Hepatocyte (in vitro differentiated cells): Measurements from ENCODE around the gene PRR36. TPM values are rescaled to one million over a fixed set of nuclear protein-coding genes. Genes with fewer than 3 reads are reported as not detected.

Source experiments
- DNase-seq: peaks from one replicate; pipeline ENCODE4 v3.0.0-alpha.2; 2016; ENCODE audit warnings: low spot score
- H2AFZ ChIP-seq: fragments of 200-600 bp; sonication (generic); 2 replicates; pipeline ENCODE4 v1.6.0; 2016; ENCODE audit warnings: antibody characterized with exemption, mild to moderate bottlenecking
- H3K27ac ChIP-seq: fragments of 200-600 bp; sonication (generic); 2 replicates; pipeline ENCODE4 v1.5.1; 2016; ENCODE audit warnings: mild to moderate bottlenecking
- H3K27me3 ChIP-seq: fragments of 200-600 bp; sonication (generic); 2 replicates; pipeline ENCODE4 v1.6.1; 2016
- H3K36me3 ChIP-seq: fragments of 200-600 bp; sonication (generic); replicated peaks from 2 replicates; pipeline ENCODE4 v1.5.1; 2016; ENCODE audit warnings: low read depth; ENCODE audit not compliant: insufficient read depth
- H3K4me1 ChIP-seq: fragments of 200-600 bp; sonication (generic); 2 replicates; pipeline ENCODE4 v1.5.1; 2016; ENCODE audit warnings: mild to moderate bottlenecking, moderate library complexity; ENCODE audit not compliant: insufficient read depth
- H3K4me2 ChIP-seq: fragments of 200-600 bp; sonication (generic); 2 replicates; pipeline ENCODE4 v1.6.0; 2016
- H3K4me3 ChIP-seq: fragments of 200-600 bp; sonication (generic); 2 replicates; pipeline ENCODE4 v1.5.1; 2016; ENCODE audit warnings: mild to moderate bottlenecking
- H3K79me2 ChIP-seq: fragments of 200-600 bp; sonication (generic); 2 replicates; pipeline ENCODE4 v1.6.0; 2017; ENCODE audit warnings: mild to moderate bottlenecking
- H3K9me2 ChIP-seq: fragments of 200-600 bp; sonication (generic); replicated peaks from 2 replicates; pipeline ENCODE4 v1.6.0; 2017; ENCODE audit warnings: mild to moderate bottlenecking; ENCODE audit not compliant: insufficient read depth
- H3K9me3 ChIP-seq: fragments of 200-600 bp; sonication (generic); 2 replicates; pipeline ENCODE4 v1.5.1; 2016; ENCODE audit warnings: low read depth, mild to moderate bottlenecking
- H4K20me1 ChIP-seq: fragments of 200-600 bp; sonication (generic); 2 replicates; pipeline ENCODE4 v1.6.0; 2016; ENCODE audit warnings: mild to moderate bottlenecking; ENCODE audit not compliant: insufficient read depth, poor library complexity, severe bottlenecking
- EZH2 ChIP-seq: fragments of 200-600 bp; sonication (generic); IDR thresholded peaks from 2 replicates; pipeline ENCODE4 v1.6.1; 2016; ENCODE audit warnings: antibody characterized with exemption, mild to moderate bottlenecking, borderline replicate concordance
- EZH2phosphoT487 ChIP-seq: fragments of 200-600 bp; sonication (generic); IDR thresholded peaks from one replicate; pipeline ENCODE4 v1.6.1; 2018; ENCODE audit warnings: antibody characterized with exemption, mild to moderate bottlenecking, low read depth, moderate library complexity; ENCODE audit not compliant: unreplicated experiment, severe bottlenecking
- WGBS: methylation state at CpG from one replicate; pipeline ENCODE4 v1.1.6; 2016; ENCODE audit warnings: low lambda C conversion rate; ENCODE audit errors: missing lambda C conversion rate; 5-methylcytosine and 5-hydroxymethylcytosine counted together
- polyA plus RNA-seq: library from polyadenylated mRNA; unstranded; fragments of >200 nt; fragmentation: Nextera tagmentation; extraction: Ambion mirVana; gene quantifications from 2 replicates; pipeline ENCODE4 v1.2.1, GENCODE V29; 2016
- total RNA-seq: library from RNA; depleted of rRNA; stranded (reverse); fragments of >200 nt; gene quantifications from 2 replicates; pipeline ENCODE4 v1.2.3, GENCODE V29; 2014
- TF ChIP-seq, protein P1 (sequence below): fragments of 200-600 bp; sonication (generic); IDR thresholded peaks from 2 replicates; pipeline ENCODE4 v1.5.1; 2016; ENCODE audit warnings: antibody characterized with exemption, mild to moderate bottlenecking; ENCODE audit not compliant: poor library complexity

The PRR36 gene
- total and polyA plus RNA-seq, 2 experiments from 2014 or later: 1.00 to 2.5 TPM

DNA sequence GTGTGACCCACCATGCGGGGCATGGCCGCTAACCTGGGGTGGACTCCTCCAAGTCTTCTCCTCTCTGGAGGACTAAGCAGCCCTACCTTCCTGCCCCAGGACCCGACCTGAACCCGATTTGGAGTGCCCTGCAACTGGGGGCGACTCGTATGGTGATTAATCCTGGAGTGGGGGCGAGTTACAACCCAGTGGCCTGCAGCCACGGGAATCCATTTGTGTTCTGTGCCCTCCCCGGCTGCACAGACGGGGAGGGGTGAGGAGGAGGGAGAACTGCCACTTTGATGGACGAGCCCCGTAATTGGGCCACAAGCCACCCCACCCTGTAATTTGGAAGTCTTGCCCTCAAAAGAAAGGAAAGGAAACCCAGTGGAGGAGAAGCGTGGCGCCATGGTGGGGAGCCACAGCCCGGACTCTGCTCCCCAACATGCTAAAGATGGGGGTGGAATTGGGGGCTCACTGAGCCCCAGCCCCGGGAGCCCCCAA lies 18.0 kb downstream of the PRR36 start:
- peaks cover 2% of the 10 kb centered on the region for H3K27me3 ChIP-seq
- no peak overlapping the region for H3K4me3 ChIP-seq
- no peaks in the 10 kb centered on the region for H3K9me3 ChIP-seq
- H3K9me2 ChIP-seq: no peaks in the 10 kb centered on the region
- H3K79me2 ChIP-seq: no peaks in the 10 kb centered on the region
- no peak overlapping the region for H2AFZ ChIP-seq
- H3K4me1 ChIP-seq: peaks cover 4% of the 10 kb centered on the region
- H3K4me2 ChIP-seq: no peak overlapping the region
- 94% methylated on average over 16 of the region's 16 CpGs for WGBS
- TF ChIP-seq EZH2 (no peak), EZH2phosphoT487 (no peak)
- TF ChIP-seq, protein P1, sequence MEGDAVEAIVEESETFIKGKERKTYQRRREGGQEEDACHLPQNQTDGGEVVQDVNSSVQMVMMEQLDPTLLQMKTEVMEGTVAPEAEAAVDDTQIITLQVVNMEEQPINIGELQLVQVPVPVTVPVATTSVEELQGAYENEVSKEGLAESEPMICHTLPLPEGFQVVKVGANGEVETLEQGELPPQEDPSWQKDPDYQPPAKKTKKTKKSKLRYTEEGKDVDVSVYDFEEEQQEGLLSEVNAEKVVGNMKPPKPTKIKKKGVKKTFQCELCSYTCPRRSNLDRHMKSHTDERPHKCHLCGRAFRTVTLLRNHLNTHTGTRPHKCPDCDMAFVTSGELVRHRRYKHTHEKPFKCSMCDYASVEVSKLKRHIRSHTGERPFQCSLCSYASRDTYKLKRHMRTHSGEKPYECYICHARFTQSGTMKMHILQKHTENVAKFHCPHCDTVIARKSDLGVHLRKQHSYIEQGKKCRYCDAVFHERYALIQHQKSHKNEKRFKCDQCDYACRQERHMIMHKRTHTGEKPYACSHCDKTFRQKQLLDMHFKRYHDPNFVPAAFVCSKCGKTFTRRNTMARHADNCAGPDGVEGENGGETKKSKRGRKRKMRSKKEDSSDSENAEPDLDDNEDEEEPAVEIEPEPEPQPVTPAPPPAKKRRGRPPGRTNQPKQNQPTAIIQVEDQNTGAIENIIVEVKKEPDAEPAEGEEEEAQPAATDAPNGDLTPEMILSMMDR: no peak
- no peaks in the 10 kb centered on the region for H4K20me1 ChIP-seq
- no peak overlapping the region for H3K27ac ChIP-seq
- no peaks in the 10 kb centered on the region for H3K36me3 ChIP-seq
- DNase-seq: no peak

DNA sequence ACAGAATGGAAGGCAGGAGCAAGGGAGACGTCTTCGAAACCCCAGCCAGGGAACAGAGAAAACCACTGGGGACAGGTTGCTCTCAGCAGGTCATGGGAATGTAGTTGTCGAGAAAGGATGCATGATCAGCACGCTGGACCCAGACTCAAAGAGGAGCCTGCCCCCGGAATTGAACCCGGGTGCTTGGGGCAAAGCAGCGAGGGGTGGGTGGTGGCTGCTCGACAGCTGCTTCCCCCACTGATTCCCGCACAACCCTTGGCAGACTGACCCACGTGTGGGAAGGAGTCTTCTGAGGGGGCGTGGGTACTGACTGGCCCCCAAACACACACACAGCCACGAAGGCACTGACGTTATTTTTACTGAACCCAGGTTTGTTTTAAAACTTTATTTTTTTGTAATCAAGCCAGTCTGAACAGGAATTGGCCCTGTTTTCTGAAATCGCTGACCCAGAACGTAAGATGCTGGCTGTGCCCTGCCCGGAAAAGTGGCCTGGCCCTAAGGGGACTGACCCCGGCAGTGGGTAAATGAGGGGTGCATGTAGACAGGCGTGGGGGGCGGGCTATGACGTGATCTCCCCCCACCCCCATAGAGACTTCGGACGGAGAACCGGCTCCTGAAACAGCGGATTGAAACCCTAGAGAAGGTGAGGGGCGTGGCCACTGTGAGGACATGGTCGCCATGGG lies 18.6 kb downstream of the PRR36 start:
- Histone ChIP-seq H3K9me3 (no peaks in the 10 kb centered on the region), H2AFZ (no peak overlapping the region), H3K4me1 (peaks cover 4% of the 10 kb centered on the region), H3K27ac (no peak overlapping the region), H3K36me3 (no peaks in the 10 kb centered on the region), H3K27me3 (no peaks in the 10 kb centered on the region), H4K20me1 (no peaks in the 10 kb centered on the region), H3K4me2 (no peak overlapping the region), H3K4me3 (no peak overlapping the region), H3K79me2 (no peaks in the 10 kb centered on the region), H3K9me2 (no peaks in the 10 kb centered on the region)
- TF ChIP-seq EZH2phosphoT487 (no peak), EZH2 (no peak)
- TF ChIP-seq, protein P1: no peak
- DNase-seq: no peak
- WGBS: 90% methylated on average over 25 of the region's 26 CpGs

DNA sequence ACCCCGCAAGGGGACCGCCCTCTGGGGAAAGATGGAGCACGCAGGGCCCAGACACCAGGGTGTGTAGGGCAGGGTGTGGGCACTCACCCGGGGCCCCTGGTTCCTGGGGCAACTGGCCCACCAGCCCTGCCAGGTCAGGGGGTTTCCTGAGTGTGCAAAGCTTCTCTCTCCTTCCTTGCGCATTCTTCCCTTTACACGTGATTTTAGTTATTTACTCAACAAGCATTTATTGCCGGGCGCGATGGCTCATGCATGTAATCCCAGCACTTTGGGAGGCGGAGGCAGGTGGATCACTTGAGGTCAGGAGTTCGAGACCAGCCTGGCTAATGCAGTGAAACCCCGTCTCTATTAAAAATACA lies 20.4 kb downstream of the PRR36 start:
- Histone ChIP-seq H3K27ac (peak overlapping the region; percentile 85), H3K79me2 (no peaks in the 10 kb centered on the region), H3K4me3 (no peak overlapping the region), H3K27me3 (no peaks in the 10 kb centered on the region), H3K9me2 (no peaks in the 10 kb centered on the region), H2AFZ (no peak overlapping the region), H3K4me1 (peaks cover 4% of the 10 kb centered on the region), H3K36me3 (no peaks in the 10 kb centered on the region), H4K20me1 (no peaks in the 10 kb centered on the region), H3K4me2 (peak overlapping the region; percentile 64), H3K9me3 (no peaks in the 10 kb centered on the region)
- TF ChIP-seq EZH2phosphoT487 (no peak), EZH2 (no peak)
- TF ChIP-seq, protein P1: no peak
- WGBS: 65% methylated on average over 12 of the region's 12 CpGs
- DNase-seq: peak; percentile 68
